ENCODE results near the gene CKAP2L.
A peak's percentile ranks its signal among the peaks of the same experiment; 100 is the strongest.
"Not testable (repeated sequence)": the region's sequence is repeated elsewhere in the genome, so short reads cannot be mapped to it uniquely, and the experiment has no call there.

Gene CKAP2L

DNA sequence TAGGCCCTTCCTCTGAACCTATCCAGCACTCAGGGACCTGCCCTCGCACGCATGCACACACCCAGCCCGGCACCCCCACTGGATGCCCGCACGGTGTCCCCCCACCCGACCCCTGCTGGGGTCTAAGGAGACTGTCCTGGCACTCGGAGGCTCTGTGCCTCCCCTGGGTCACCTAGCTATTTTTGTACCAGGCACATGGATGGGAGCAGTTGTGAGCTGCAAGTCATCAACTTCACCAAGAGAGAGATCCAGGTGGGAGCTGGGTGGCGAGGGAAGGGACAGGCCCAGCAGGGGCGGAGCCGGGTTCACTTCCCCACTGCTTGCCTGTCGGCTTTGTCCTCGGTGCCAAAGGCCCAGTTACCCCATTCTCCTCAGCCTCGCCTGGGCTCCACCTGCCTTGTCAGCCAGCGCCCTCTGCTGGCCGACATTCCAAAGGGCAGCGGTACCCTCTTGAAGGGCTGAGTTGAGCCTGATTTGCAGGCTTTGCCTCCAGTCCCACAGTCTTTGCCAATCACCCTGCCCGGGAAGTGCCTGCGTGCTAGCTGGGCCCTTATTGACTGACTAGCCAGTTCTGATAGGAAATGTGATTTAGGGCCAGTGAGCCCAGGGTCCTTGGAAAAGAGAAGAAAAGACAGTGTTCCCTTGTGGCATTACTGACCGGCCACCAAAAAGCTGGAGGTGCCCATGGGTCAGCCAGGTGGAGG lies 37.8 kb downstream of the CKAP2L start:
- peak; percentile 59 for DNase-seq (ENCODE audit: low read depth, low spot score)

- DNase-seq (ENCODE audit: low read depth, low spot score) = no peak
Observed at GRCh38 chr2:112725545-112726457, 38.6 kb downstream of the CKAP2L start.

DNA sequence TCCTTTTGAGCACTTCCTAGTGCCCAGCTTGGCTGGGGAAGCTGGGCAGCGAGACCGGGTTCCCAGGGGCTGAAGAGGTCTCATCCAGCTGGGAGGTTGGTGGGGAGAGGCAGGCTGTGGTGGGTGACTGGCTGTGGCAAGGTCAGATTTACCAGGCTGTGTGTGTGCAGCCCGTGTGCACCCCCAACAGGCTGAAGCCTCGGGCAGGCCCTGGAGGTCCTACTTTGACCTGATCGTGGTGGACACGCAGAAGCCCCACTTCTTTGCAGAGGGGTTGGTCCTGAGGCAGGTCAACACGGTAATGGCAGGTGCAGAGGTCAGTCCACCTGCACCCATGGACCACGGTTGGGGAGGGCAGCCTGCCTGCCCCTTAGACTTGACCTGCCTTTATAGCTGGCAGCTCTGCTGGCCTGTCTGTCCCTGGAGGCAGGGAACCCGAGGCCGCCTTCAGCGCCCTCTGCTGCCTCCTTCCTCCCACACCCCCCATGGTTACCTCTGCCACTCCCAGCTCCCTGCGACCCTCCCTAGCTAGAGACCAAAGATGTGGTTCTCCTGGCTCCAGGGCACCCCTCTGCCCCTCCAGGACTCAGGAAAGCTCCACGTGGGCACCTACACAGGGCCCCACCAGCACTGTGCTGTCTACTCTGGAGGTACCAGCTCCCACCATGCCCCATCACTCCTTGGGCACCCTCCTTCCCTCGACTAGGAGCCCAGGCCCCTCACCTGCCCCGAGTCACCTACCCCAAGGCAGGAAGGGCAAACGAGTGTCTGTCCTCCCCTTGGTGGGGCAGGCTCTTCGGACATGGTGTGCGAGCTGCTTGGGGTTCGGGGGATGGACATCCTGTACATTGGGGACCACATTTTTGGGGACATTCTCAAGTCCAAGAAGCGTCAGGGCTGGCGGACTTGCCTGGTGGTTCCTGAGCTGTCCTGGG lies 39.6 kb downstream of the CKAP2L start:
- no peak for DNase-seq (ENCODE audit: low read depth, low spot score)

- no peak for DNase-seq (ENCODE audit: low read depth, low spot score)
Observed at GRCh38 chr2:112723995-112724394, 40.4 kb downstream of the CKAP2L start.

DNA sequence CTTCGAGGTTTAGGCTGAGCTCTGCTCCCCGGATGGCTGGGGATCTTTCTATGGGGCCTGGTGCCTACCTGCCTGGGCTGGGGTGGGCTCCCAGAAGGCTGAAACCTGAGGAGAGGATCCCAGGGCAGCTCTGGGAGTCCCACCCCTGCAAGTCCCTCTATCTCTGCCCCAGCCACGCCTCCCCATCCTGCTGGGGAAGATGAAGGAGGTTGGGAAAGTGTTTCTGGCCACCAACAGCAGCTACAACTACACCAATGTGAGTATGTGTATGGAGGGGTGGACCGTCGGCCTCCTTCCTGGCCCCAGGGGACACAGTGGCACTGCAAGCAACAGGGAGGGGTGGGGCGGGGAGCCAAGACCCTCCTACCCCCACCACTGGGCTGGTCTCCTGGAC lies 40.9 kb downstream of the CKAP2L start:
- DNase-seq (ENCODE audit: low read depth, low spot score) = no peak

DNA sequence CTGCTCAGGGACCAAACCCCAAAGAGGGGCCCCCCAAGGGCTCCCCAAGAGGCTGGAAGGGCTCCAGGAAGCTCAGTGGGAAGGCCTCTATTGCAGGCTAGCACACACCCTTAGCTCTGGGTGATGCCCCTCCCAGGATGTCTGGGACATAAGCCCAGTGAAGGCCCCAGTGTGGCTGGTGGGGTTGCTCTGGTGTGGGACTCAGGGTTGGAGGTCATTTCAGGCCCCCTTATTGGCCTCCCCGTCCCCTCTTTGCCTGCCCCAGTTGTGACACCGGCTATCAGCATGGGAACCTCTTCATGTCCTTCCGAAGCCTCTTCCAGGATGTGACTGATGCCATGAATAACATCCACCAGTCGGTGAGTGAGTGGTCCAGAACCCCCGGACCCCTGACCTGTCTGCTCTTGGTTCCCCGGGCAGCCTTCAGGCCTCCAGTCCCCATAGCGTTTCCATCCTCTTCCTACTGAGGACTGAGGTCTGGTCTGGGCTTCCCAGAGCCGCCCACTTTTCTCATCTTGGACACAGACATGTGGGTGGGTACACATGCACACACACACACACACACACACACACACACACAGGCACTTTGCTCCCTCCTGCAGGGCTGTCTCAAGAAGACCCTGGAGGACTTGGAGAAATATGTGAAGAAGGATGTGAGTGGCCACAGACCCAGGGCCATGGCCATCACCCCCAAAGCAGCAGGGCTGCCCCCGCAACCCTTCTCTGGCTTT lies 41.4 kb downstream of the CKAP2L start:
- no peak for DNase-seq (ENCODE audit: low read depth, low spot score)

DNA sequence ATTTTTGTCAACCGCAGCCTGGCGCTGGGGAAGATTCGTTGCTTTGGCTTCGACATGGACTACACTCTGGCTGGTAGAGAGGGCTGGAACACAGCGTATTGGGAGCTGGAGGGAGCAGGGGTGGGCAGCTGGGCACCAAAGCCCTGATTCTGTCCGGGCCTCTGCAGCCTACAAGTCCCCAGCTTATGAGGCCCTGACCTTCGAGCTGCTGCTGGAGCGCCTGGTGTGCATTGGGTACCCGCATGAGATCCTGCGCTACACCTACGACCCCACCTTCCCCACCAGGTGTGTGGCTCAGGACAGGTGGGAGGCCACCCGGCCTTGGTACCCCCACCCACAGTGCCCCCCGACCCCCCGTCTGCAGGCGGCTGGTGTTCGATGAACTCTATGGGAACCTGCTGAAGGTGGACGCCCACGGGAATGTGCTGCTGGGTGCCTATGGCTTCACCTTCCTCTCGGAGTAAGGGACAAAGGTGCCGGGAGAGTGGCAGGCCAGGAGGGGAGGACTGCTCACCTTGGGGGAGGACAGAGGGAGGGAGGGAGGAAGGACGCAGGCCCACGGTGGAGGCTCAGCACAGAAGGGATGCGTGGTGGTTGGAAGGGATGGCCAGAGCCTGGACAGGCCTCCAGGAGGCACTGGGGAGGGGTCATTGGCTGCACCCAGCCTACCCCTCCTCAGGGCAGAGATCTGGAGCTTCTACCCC lies 42.4 kb downstream of the CKAP2L start:
- DNase-seq (ENCODE audit: low read depth, low spot score) = no peak

DNA sequence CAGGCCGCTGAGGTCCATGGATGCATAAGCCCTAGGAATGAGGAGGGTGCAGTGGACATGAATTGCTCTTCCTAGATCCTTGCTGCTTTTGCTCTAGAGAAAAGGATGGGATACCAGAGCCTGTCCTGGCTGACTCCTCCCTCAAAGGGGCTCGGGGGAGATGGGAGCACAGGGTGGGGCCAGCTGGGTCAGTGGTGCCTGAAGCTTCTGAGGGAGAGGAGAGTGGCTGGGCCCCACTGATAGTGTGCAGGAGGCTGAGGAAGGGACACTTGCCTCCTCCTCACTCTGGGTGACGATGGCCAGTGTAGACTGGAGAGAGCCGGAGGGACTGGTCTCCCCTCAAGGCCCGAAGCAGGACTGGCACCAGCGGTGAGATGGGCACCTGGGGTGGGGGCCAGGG lies 43.6 kb downstream of the CKAP2L start, which contains the start of gene NT5DC4:
Gene NT5DC4 (plus strand): TSS at position 236 of the 400 bp plus-strand sequence. CDS start 60 bp downstream, at position 296.
- no peak for DNase-seq (ENCODE audit: low read depth, low spot score)

DNA sequence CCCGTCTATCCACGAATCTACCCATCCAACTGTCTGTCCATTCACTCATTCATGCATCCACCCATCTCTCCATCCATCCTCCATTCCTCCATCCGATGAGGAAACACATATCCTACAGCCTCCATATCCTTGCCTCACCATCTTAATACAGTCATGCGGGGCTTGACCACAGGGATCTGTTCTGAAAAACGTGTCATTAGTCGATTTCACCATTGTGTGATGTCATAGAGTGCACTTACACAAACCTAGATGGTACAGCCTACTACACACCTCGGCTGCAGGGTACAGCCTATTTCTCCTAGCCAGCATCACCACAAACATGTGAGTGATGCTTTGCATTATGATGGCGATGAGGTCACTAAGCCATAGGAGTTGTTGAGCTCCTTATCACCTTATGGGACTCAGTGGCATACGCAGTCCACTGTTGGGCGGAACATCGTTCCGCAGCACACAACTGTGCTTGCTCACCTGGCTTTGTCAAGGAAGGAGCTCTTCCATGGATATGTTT lies 45.5 kb downstream of the CKAP2L start:
- no peak for DNase-seq (ENCODE audit: low read depth, low spot score)

GRCh38 chr2:112716826-112717352 lies 47.5 kb downstream of the CKAP2L start:
- DNase-seq (ENCODE audit: low read depth, low spot score) = not testable (repeated sequence)

DNA sequence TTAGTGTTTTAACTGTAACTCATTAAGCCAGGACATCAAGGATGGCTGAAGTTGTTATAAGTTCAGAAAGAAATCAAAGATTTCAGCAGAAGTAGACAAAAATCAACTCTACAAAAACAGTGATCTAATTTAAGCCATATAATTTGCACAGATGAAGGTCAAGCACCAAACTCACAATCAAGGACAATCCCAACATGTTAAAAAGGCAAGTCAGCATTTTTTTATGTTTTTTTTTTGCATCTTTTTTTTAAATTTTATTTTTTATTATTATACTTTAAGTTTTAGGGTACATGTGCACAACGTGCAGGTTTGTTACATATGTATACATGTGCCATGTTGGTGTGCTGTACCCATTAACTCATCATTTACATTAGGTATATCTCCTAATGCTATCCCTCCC lies 48.3 kb downstream of the CKAP2L start:
- not testable (repeated sequence) for DNase-seq (ENCODE audit: low read depth, low spot score)

DNA sequence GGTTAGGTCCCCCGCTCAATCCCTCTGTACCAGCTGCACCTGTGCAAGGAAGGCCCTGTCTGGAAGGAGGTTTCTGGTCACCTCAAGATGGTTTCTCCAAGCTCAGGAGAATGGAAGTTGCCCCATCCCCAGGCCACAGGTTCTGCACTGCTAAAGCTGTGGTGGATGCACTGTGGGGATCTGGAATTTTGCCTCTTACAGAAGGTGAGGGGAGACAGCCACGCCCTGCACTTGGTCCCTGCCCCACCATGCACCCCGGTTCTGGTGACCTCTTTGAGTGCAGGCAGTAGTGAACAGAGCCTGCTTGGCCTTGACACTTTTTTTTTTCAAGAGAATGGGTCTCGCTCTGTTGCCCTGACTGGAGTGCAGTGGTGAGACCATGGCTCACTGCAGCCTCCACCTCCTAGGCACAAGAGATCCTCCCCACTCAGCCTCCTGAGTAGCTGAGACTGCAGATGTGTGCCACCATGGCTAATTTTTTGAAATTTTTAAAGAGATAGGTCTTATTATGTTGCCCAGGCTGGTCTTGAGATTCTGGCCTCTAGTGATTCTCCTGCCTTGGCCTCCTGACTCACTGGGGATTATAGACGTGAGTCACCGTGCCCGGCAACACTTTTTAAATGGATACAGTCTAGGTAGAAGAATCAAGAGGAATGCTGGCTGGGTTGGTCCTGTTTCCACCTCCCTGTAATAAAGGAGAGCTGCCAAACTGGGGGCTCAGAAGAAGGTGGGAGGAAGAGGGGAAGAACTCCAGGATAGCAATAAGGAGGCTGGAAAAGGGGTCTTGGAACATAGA lies 49.4 kb downstream of the CKAP2L start:
- DNase-seq (ENCODE audit: low read depth, low spot score) = no peak

DNA sequence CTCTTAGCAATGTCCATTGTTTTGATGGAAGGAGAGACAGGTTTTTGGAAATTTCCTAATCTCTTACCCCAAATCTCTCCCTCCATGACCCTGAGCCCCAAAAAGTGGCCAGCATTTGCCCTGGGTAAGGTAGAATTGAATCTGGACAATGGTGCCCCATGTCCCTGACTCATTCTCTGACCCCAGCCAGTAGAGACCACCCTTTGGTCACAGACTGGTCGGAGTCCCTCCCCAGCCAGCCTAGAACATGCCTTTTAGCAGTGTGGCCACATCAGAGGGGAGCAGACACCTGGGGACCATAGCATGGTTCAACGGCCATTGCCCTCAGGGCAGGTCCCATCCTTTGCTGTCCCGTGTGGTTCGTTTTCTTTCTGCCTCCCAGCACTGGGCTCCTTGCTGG lies 50.1 kb downstream of the CKAP2L start:
- no peak for DNase-seq (ENCODE audit: low read depth, low spot score)

DNA sequence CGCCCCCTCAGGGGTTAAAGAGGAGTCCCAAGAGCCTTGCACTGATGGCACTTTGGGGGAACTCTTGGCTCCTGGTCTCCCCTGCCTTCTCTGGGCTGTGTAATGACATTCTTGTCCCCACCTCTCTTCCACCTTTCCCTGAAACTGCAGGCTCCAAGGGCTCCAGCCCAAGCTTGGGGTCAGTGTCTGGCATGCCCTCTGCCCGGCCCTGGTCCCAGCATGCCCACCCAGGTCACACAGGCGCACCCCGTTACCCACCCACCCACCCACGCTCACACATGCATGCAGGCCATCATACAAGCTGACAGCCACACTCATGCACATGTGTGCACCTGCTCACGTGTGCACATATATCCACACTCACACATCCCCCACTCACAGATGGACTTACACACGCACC lies 50.5 kb downstream of the CKAP2L start:
- no peak for DNase-seq (ENCODE audit: low read depth, low spot score)

DNA sequence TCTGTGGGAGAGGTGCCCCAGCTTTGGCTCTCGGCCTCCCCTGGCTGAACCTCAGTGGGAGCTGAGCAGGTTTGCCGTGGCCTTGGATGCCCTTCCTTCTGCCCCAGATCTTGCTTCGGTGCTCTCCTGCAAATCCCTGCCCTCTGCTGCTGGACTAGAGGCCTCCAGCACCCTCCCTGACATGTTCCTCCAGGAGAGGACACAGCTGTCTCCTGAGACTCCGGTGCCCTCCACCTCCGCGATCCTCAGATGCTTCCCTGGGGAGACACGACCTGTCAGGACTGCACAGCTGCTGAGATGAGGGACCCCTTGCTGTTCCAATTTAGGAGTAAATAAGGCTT lies 50.9 kb downstream of the CKAP2L start:
- no peak for DNase-seq (ENCODE audit: low read depth, low spot score)

GRCh38 chr2:112712903-112713584 lies 51.4 kb downstream of the CKAP2L start:
- DNase-seq (ENCODE audit: low read depth, low spot score) = no peak

GRCh38 chr2:112712465-112712864 lies 51.9 kb downstream of the CKAP2L start:
- DNase-seq (ENCODE audit: low read depth, low spot score) = no peak

- DNase-seq (ENCODE audit: low read depth, low spot score) = no peak
Observed at GRCh38 chr2:112710956-112711750, 53.3 kb downstream of the CKAP2L start.
